Karpas-422 (cell line): Measurements from ENCODE around the gene CCDC117. TPM values are rescaled to one million over a fixed set of nuclear protein-coding genes. Genes with fewer than 3 reads are reported as not detected.
"Not testable (repeated sequence)": the region's sequence is repeated elsewhere in the genome, so short reads cannot be mapped to it uniquely, and the experiment has no call there.

Experiments used
- DNase-seq: peaks from one replicate; pipeline ENCODE4 v3.0.0-alpha.2; 2015
- H2AFZ ChIP-seq: fragments of 200-600 bp; sonication (generic); 2 replicates; pipeline ENCODE4 v1.6.1; 2014; ENCODE audit warnings: antibody characterized with exemption, low read length, mixed read lengths
- H3K27ac ChIP-seq: fragments of 200-600 bp; sonication (generic); 2 replicates; pipeline ENCODE4 v1.5.1; 2014; ENCODE audit warnings: mild to moderate bottlenecking, low read length, moderate library complexity
- H3K27me3 ChIP-seq: fragments of 200-600 bp; sonication (generic); 2 replicates; pipeline ENCODE4 v1.6.1; 2014; ENCODE audit warnings: low read length, mixed read lengths
- H3K36me3 ChIP-seq: fragments of 200-600 bp; sonication (generic); 2 replicates; pipeline ENCODE4 v1.6.1; 2014; ENCODE audit warnings: low read length, mixed read lengths; ENCODE audit not compliant: insufficient read depth
- H3K4me1 ChIP-seq: fragments of 200-600 bp; sonication (generic); 2 replicates; pipeline ENCODE4 v1.6.1; 2014; ENCODE audit warnings: mild to moderate bottlenecking, low read length, mixed read lengths
- H3K4me2 ChIP-seq: fragments of 200-600 bp; sonication (generic); 2 replicates; pipeline ENCODE4 v1.6.1; 2014; ENCODE audit warnings: low read length, low read depth, mild to moderate bottlenecking; ENCODE audit not compliant: poor library complexity, severe bottlenecking
- H3K4me3 ChIP-seq: fragments of 200-600 bp; sonication (generic); 2 replicates; pipeline ENCODE4 v1.5.1; 2014; ENCODE audit warnings: mild to moderate bottlenecking, antibody characterized with exemption, low read length, mixed read lengths
- H3K79me2 ChIP-seq: fragments of 200-600 bp; sonication (generic); 2 replicates; pipeline ENCODE4 v1.6.1; 2014; ENCODE audit warnings: mild to moderate bottlenecking, low read length, mixed read lengths
- H3K9ac ChIP-seq: fragments of 200-600 bp; sonication (generic); 2 replicates; pipeline ENCODE4 v1.6.0; 2014; ENCODE audit warnings: low read length
- H3K9me2 ChIP-seq: fragments of 200-600 bp; sonication (generic), shearing (Covaris generic); replicated peaks from 2 replicates; pipeline ENCODE4 v1.6.0; 2014; ENCODE audit warnings: mild to moderate bottlenecking, low read length, moderate library complexity; ENCODE audit not compliant: insufficient read depth
- H3K9me3 ChIP-seq: fragments of 300-700, 200-600 bp; sonication (generic); 2 replicates; pipeline ENCODE4 v1.6.1; 2014; ENCODE audit warnings: low read length, mixed read lengths
- H4K20me1 ChIP-seq: fragments of 200-600 bp; sonication (generic); 2 replicates; pipeline ENCODE4 v1.6.1; 2014; ENCODE audit warnings: mild to moderate bottlenecking, antibody characterized with exemption, low read length, low read depth; ENCODE audit not compliant: insufficient read depth
- total RNA-seq: library from RNA; depleted of rRNA; stranded (reverse); fragments of >200 nt; shearing (Covaris generic); gene quantifications from 2 replicates; pipeline ENCODE4 v1.2.3, GENCODE V29; 2014; ENCODE audit warnings: low replicate concordance

CCDC117 gene
- total RNA-seq, 1 experiment from 2014 or later = 26.1 TPM

DNA sequence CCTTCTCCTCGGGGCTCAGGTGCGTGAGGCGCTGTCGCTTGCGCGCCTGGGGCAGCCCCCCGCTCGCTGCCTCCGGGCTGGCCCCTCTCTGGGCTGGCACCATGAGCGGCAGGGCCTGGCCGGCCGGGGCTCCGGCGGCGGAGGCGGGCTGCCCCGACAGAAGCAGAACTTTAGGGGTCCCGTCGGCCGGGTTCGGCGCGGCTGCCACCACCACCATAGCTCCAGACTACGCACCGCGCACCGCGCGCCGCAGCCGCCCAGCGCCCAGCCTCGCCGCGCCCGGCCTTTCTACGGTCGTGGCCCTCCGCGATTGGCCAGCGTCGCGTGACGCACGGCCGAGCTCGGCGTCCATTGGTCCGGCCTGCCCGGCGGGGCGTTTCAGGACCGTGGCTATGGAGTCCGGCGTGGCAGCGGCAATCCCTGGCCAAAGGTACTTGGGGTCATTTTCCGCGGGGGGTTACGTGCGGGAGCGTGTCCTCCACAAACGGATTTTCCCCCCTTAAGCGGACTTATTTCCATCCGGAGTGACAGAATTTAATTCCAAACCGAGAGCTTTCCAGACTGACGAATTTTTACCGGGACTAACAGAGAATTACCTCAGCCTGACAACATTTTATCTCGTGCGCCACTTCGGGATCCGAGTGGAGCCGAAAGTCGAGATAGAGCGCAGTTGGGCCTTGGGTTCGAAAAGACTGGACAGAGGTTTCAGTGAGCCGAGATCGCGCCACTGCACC, 28.0 kb downstream of the CCDC117 start, which contains the start of gene XBP1:
XBP1 (minus strand) TSS at position 262 of the 734 bp plus-strand sequence.
- H3K27ac ChIP-seq = peak within 1 kb of the TSS; percentile 83
- H3K9me2 ChIP-seq = no peaks in the 10 kb centered on the region
- H3K27me3 ChIP-seq = no peaks in the 10 kb centered on the region
- H4K20me1 ChIP-seq = 0 out of 2 replicates have a peak, but pooled peaks cover 5% of the 10 kb centered on the region
- peaks cover 55% of the 10 kb centered on the region for H3K79me2 ChIP-seq
- peak; percentile 97 for DNase-seq
- no peaks in the 10 kb centered on the region for H3K9me3 ChIP-seq
- peak within 1 kb of the TSS; percentile 78 for H3K4me2 ChIP-seq
- H3K9ac ChIP-seq = peak within 1 kb of the TSS; percentile 97
- H3K36me3 ChIP-seq = peaks cover 23% of the 10 kb centered on the region
- peak within 1 kb of the TSS; percentile 97 for H3K4me3 ChIP-seq
- peaks cover 28% of the 10 kb centered on the region for H3K4me1 ChIP-seq
- peak within 1 kb of the TSS; percentile 76; the same call in 1 of the 2 replicates for H2AFZ ChIP-seq

- Histone ChIP-seq H3K79me2 (peaks cover 40% of the 10 kb centered on the region), H3K9ac (peak overlapping the region; percentile 97)
Measured at GRCh38 chr22:28801845-28802594, 29.5 kb downstream of the CCDC117 start.

GRCh38 chr22:28802595-28803123, 30.2 kb downstream of the CCDC117 start:
- peaks cover 37% of the 10 kb centered on the region for H3K79me2 ChIP-seq
- H3K4me3 ChIP-seq = peak overlapping the region; percentile 97; the same call in 1 of the 2 replicates
- DNase-seq = peak; percentile 54
- H3K4me1 ChIP-seq = peaks cover 28% of the 10 kb centered on the region
- H3K36me3 ChIP-seq = peaks cover 4% of the 10 kb centered on the region; the same call in 1 of the 2 replicates
- peak overlapping the region; percentile 97; the same call in 1 of the 2 replicates for H3K9ac ChIP-seq
- H3K27me3 ChIP-seq = no peaks in the 10 kb centered on the region
- peak overlapping the region; percentile 78 for H3K4me2 ChIP-seq
- H4K20me1 ChIP-seq = 0 out of 2 replicates have a peak, but pooled peaks cover 5% of the 10 kb centered on the region
- peak overlapping the region; percentile 62 for H3K27ac ChIP-seq
- no peaks in the 10 kb centered on the region for H3K9me3 ChIP-seq
- H3K9me2 ChIP-seq = no peaks in the 10 kb centered on the region
- H2AFZ ChIP-seq = peak overlapping the region; percentile 72

More at GRCh38 chr22:28801845-28802594, 29.5 kb downstream of the CCDC117 start:
- Histone ChIP-seq H3K4me2 (peak overlapping the region; percentile 78), H3K9me2 (no peaks in the 10 kb centered on the region), H3K4me1 (peaks cover 28% of the 10 kb centered on the region), H3K27ac (peak overlapping the region; percentile 62), H4K20me1 (0 out of 2 replicates have a peak, but pooled peaks cover 5% of the 10 kb centered on the region), H2AFZ (peak overlapping the region; percentile 72), H3K4me3 (peak overlapping the region; percentile 97), H3K9me3 (no peaks in the 10 kb centered on the region), H3K36me3 (peaks cover 7% of the 10 kb centered on the region), H3K27me3 (no peaks in the 10 kb centered on the region)
- peak; percentile 65 for DNase-seq

DNA sequence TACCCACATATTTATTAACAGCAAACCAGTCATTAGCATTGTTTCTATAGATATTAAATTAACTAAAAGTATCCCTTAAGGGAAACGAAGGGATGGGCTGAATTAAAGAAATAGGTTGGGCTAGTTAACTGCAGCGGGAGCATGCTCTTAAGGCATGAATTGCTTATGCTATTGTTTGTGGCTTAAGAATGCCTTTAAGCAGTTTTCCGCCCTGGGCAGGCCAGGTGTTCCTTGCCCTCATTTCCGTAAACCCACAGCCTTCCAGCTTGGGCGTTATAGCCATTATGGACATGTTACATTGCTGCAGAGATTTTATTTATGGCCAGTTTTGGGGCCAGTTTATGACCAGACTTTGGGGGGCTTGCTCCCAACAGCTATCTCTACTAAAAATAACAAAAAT, 32.9 kb downstream of the CCDC117 start:
- H3K4me2 ChIP-seq, H3K9me3 ChIP-seq, H2AFZ ChIP-seq, H3K9me2 ChIP-seq, H4K20me1 ChIP-seq, H3K36me3 ChIP-seq, H3K27ac ChIP-seq, H3K27me3 ChIP-seq, H3K4me3 ChIP-seq, H3K9ac ChIP-seq, DNase-seq: not testable (repeated sequence)
- Histone ChIP-seq H3K4me1 (peaks cover 15% of the 10 kb centered on the region), H3K79me2 (peaks cover 12% of the 10 kb centered on the region)

DNA sequence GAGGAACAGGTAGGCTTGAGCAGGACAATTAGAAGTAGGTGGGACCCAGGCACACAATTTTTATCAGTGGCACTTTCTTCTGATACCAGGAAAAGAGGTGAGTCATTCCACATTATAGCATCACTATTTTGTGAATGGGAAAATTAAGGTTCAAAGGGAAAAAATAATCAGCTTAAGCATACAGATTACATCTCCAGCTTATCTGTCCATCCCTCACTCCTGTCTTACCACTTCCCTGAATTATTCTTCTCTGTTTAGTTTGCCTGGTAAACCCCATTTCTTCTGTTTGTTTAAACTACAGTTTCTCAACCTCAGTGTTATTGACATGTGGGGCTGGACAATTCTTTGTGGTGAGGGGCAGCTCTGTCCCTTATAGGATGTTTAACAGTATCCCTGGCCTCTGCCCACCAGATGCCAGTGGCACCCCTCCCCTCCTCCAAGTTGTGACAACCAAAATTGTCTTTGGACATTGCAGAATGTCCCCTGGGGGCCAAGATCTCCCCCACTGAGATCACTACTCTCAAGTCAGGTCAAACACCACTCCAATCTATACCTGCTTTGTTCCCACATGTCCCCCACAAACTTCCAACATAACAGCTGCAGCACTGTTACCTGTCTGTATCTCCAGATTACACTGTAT, 36.3 kb downstream of the CCDC117 start:
- Histone ChIP-seq H2AFZ (no peak overlapping the region), H3K9me3 (no peaks in the 10 kb centered on the region), H4K20me1 (no peaks in the 10 kb centered on the region; the same call in 1 of the 2 replicates), H3K9ac (no peak overlapping the region), H3K27me3 (no peaks in the 10 kb centered on the region), H3K4me3 (no peak overlapping the region), H3K4me2 (no peak overlapping the region), H3K79me2 (no peaks in the 10 kb centered on the region), H3K9me2 (no peaks in the 10 kb centered on the region), H3K36me3 (no peaks in the 10 kb centered on the region), H3K4me1 (no peaks in the 10 kb centered on the region), H3K27ac (no peak overlapping the region)
- no peak for DNase-seq

DNA sequence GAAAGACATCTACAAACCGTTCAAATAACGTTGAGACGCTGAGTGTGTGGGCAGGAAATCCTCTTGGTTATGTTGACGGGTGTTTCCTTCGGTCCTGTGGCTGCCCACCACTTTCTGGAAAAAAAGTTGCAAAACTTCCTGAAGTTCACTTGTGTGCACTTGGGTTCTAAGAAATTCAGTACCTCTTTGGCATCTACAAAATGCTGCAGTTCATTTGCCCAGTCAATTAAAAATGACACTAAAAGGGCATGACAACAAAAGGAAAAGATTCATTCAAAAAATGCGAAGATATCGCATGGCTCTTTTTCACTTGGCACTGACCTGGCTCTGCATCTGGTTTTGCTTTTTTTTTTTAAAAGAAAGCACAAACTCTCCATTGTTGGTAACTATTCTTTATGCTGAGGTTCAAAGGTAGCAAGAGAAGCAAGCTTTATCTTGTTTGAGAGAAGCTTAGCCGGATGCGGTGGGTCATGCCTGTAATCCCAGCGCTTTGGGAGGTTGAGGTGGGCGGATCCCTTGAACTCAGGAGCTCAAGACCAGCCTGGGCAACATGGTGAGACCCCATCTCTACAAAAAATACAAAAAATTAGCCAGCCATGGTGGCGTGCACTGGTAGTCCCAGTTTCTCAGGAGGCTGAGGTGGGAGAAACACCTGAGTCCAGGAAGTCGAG, 38.5 kb downstream of the CCDC117 start:
- Histone ChIP-seq H3K4me3 (no peak overlapping the region), H3K4me1 (no peaks in the 10 kb centered on the region), H3K27me3 (no peaks in the 10 kb centered on the region), H3K9ac (no peak overlapping the region), H3K36me3 (no peaks in the 10 kb centered on the region), H3K27ac (no peak overlapping the region), H3K79me2 (no peaks in the 10 kb centered on the region), H3K4me2 (no peak overlapping the region), H2AFZ (no peak overlapping the region), H3K9me3 (no peaks in the 10 kb centered on the region), H3K9me2 (no peaks in the 10 kb centered on the region), H4K20me1 (no peaks in the 10 kb centered on the region; the same call in 1 of the 2 replicates)
- no peak for DNase-seq

DNA sequence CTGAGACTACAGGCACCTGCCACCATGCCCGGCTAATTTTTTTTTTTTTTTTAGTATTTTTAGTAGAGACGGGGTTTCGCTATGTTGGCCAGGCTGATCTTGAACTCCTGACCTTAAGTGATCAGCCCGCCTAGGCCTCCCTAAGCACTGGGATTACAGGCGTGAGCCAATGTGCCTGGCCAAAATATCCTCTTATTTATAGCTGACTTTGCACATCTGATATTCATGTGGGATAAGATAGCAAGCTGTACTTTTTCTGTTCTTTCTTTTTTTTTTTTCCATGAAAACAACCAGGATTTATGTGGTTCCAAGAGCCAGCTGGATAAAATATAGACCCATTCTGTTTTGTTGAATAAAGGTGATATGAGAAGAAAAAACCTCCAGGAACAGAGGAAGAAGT, 40.0 kb downstream of the CCDC117 start:
- Histone ChIP-seq H3K27me3 (no peaks in the 10 kb centered on the region), H3K79me2 (no peaks in the 10 kb centered on the region), H3K9me3 (no peaks in the 10 kb centered on the region), H2AFZ (no peak overlapping the region), H3K4me2 (no peak overlapping the region), H3K4me1 (peaks cover 8% of the 10 kb centered on the region), H3K9ac (no peak overlapping the region), H3K36me3 (no peaks in the 10 kb centered on the region), H3K9me2 (no peaks in the 10 kb centered on the region), H3K27ac (no peak overlapping the region), H4K20me1 (no peaks in the 10 kb centered on the region; the same call in 1 of the 2 replicates), H3K4me3 (no peak overlapping the region)
- DNase-seq = no peak
